ENCODE results near the gene COL23A1. TPM values are rescaled to one million over a fixed set of nuclear protein-coding genes. Genes with fewer than 3 reads are reported as not detected.
"Not testable (repeated sequence)": the region's sequence is repeated elsewhere in the genome, so short reads cannot be mapped to it uniquely, and the experiment has no call there.

Gene COL23A1
- total RNA-seq, 4 donors from 2014 or later: 7.9 to 20.4 (median 12.0) TPM

- Histone ChIP-seq H3K4me3 (no peak overlapping the region), H3K4me1 (no peaks in the 10 kb centered on the region), H3K27me3 (no peaks in the 10 kb centered on the region), H3K27ac (no peak overlapping the region), H3K9me3 (peaks cover 0 to 8% (median 0%) of the 10 kb centered on the region in 4 donors), H3K36me3 (no peaks in the 10 kb centered on the region)
- no peak for DNase-seq (ENCODE audit: low spot score in 2 of 2)
- WGBS, 2 donors: 88 to 93% methylated on average over 12 of the region's 12 CpGs
- TF ChIP-seq EP300 (IDR thresholded peaks at IDR 0.05): no peak
These were observed 100.8 kb downstream of the COL23A1 start for GRCh38 chr5:178489271-178489976.

- TF ChIP-seq EP300 (IDR thresholded peaks at IDR 0.05): no peak
- Histone ChIP-seq H3K27ac (no peak overlapping the region), H3K36me3 (no peaks in the 10 kb centered on the region), H3K4me3 (no peak overlapping the region), H3K27me3 (no peaks in the 10 kb centered on the region), H3K4me1 (no peaks in the 10 kb centered on the region), H3K9me3 (peaks cover 0 to 8% (median 0%) of the 10 kb centered on the region in 4 donors)
- DNase-seq (ENCODE audit: low spot score in 2 of 2): no peak
- 76 to 79% methylated on average over 5 to 8 of the region's 8 CpGs for WGBS, 2 donors
These were observed 101.5 kb downstream of the COL23A1 start for GRCh38 chr5:178488696-178489095.

GRCh38 chr5:178487911-178488600 lies 102.1 kb downstream of the COL23A1 start:
- WGBS, 2 donors: 70 to 72% methylated on average over 9 of the region's 9 CpGs

GRCh38 chr5:178486878-178487512 lies 103.2 kb downstream of the COL23A1 start:
- not testable (repeated sequence) for H3K9me3 ChIP-seq; H3K36me3 ChIP-seq; H3K4me1 ChIP-seq; DNase-seq (ENCODE audit: low spot score in 2 of 2); H3K27ac ChIP-seq; H3K27me3 ChIP-seq; H3K4me3 ChIP-seq
- WGBS, 2 donors: 88 to 89% methylated on average over 10 of the region's 10 CpGs

More at GRCh38 chr5:178487911-178488600, 102.1 kb downstream of the COL23A1 start:
- no peak overlapping the region for H3K27ac ChIP-seq
- no peaks in the 10 kb centered on the region for H3K4me1 ChIP-seq
- no peak for DNase-seq (ENCODE audit: low spot score in 2 of 2)
- no peaks in the 10 kb centered on the region for H3K36me3 ChIP-seq
- H3K4me3 ChIP-seq: no peak overlapping the region
- H3K9me3 ChIP-seq: peaks cover 0 to 8% (median 0%) of the 10 kb centered on the region in 4 donors
- TF ChIP-seq POLR2A (IDR thresholded peaks at IDR 0.05): no peak
- no peak for TF ChIP-seq CTCF (IDR thresholded peaks at IDR 0.05)
- no peak for TF ChIP-seq EP300 (IDR thresholded peaks at IDR 0.05)
- H3K27me3 ChIP-seq: no peaks in the 10 kb centered on the region

- Histone ChIP-seq H3K27ac (no peak overlapping the region), H3K9me3 (peaks cover 0 to 8% (median 0%) of the 10 kb centered on the region in 4 donors), H3K27me3 (no peaks in the 10 kb centered on the region), H3K4me1 (no peaks in the 10 kb centered on the region), H3K36me3 (no peaks in the 10 kb centered on the region), H3K4me3 (no peak overlapping the region)
- no peak for TF ChIP-seq CTCF (IDR thresholded peaks at IDR 0.05)
- TF ChIP-seq EP300 (IDR thresholded peaks at IDR 0.05): no peak
- TF ChIP-seq POLR2A (IDR thresholded peaks at IDR 0.05): no peak
- WGBS, 2 donors: 54 to 57% methylated on average over 17 of the region's 17 CpGs
- no peak for DNase-seq (ENCODE audit: low spot score in 2 of 2)
These were observed 104.0 kb downstream of the COL23A1 start for GRCh38 chr5:178486239-178486641.

- DNase-seq (ENCODE audit: low spot score in 2 of 2): peak in 1 of 2 donors; percentile 16
- Histone ChIP-seq H3K4me1 (no peaks in the 10 kb centered on the region), H3K27ac (no peak overlapping the region), H3K36me3 (no peaks in the 10 kb centered on the region), H3K4me3 (no peak overlapping the region), H3K9me3 (no peaks in the 10 kb centered on the region), H3K27me3 (no peaks in the 10 kb centered on the region)
- 31 to 39% methylated on average over 9 of the region's 9 CpGs for WGBS, 2 donors
- TF ChIP-seq EP300 (IDR thresholded peaks at IDR 0.05) (peak in 1 of 2 donors; percentile 29), POLR2A (IDR thresholded peaks at IDR 0.05) (no peak), CTCF (IDR thresholded peaks at IDR 0.05) (no peak)
These were observed 106.6 kb downstream of the COL23A1 start for GRCh38 chr5:178483620-178484019.

Data from tibial nerve (tissue), 4 donors.